ENCODE data around the gene HOXA5.

The HOXA5 gene

GRCh38 chr7:27169658-27170425 is 26.4 kb upstream of the HOXA5 start:
- peak overlapping the region; percentile 60 for H3K4me3 ChIP-seq (ENCODE audit: control insufficient read depth, low read depth, low read length)
- peak; percentile 51 for DNase-seq (ENCODE audit: low read depth)
- TF ChIP-seq, protein P1, sequence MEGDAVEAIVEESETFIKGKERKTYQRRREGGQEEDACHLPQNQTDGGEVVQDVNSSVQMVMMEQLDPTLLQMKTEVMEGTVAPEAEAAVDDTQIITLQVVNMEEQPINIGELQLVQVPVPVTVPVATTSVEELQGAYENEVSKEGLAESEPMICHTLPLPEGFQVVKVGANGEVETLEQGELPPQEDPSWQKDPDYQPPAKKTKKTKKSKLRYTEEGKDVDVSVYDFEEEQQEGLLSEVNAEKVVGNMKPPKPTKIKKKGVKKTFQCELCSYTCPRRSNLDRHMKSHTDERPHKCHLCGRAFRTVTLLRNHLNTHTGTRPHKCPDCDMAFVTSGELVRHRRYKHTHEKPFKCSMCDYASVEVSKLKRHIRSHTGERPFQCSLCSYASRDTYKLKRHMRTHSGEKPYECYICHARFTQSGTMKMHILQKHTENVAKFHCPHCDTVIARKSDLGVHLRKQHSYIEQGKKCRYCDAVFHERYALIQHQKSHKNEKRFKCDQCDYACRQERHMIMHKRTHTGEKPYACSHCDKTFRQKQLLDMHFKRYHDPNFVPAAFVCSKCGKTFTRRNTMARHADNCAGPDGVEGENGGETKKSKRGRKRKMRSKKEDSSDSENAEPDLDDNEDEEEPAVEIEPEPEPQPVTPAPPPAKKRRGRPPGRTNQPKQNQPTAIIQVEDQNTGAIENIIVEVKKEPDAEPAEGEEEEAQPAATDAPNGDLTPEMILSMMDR (conservative IDR thresholded peaks at IDR 0.05; ENCODE audit: control insufficient read depth, insufficient read depth, low read depth, low read length) = no peak

- H3K4me3 ChIP-seq (ENCODE audit: control insufficient read depth, low read depth, low read length) = peak overlapping the region; percentile 60
- TF ChIP-seq, protein P1 (conservative IDR thresholded peaks at IDR 0.05; ENCODE audit: control insufficient read depth, insufficient read depth, low read depth, low read length) = no peak
- peak; percentile 75 for DNase-seq (ENCODE audit: low read depth)
These were observed 24.9 kb upstream of the HOXA5 start for GRCh38 chr7:27168265-27168947.

GRCh38 chr7:27167916-27168264 is 24.4 kb upstream of the HOXA5 start:
- H3K4me3 ChIP-seq (ENCODE audit: control insufficient read depth, low read depth, low read length) = peak overlapping the region; percentile 60

DNA sequence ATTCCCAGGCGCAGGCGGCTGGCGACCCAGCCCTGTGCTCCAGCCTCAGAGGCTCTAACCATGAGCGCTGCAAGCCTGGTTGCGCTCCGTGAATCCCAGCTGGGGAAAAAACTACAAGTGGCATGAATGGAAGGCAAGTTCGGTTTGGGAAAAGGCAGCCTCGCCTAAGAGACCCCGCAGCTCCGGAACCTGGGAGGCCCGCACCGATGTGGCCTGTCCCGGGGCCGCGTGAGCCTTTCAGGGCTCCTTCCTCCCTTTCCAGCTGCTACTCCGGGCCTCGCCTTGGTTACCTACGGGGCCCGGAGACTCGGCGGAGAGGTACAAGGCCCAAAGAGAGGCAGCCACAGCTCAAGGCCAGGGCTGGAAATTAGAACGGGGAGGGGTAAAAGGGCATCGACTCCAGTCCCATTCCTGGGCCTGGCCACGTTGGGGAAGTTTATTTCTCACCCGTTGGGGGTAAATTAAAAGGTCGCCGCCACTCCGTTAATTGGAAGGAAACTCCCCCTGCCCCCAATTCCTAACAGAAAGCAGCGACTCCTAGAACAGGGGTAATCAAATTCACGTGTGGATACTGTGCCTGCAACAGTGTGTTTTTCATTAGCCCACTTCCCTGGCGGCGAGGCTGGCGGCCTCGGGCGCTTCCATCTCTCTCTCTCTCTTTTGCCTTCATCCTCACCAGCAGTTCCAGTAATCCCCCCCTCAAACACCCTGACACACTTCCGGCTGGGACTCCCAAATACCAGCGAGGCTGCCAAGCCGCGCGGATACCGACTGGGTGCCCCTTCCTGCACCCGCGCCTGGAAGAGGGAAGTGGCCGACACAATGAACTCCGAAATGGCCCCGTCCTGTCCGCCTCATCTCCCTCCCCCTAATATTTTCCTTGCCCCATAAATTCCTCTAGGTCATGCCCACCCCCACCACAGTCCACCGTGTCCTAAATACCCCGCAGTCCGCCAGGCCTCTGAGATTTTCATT is 23.3 kb upstream of the HOXA5 start:
- TF ChIP-seq, protein P1 (conservative IDR thresholded peaks at IDR 0.05; ENCODE audit: control insufficient read depth, insufficient read depth, low read depth, low read length) = no peak
- peak overlapping the region; percentile 77 for H3K4me3 ChIP-seq (ENCODE audit: control insufficient read depth, low read depth, low read length)
- peak; percentile 71 for DNase-seq (ENCODE audit: low read depth)

More at GRCh38 chr7:27167916-27168264, 24.4 kb upstream of the HOXA5 start:
- TF ChIP-seq, protein P1 (conservative IDR thresholded peaks at IDR 0.05; ENCODE audit: control insufficient read depth, insufficient read depth, low read depth, low read length) = no peak
- peak; percentile 83 for DNase-seq (ENCODE audit: low read depth)

- TF ChIP-seq, protein P1 (conservative IDR thresholded peaks at IDR 0.05; ENCODE audit: control insufficient read depth, insufficient read depth, low read depth, low read length) = no peak
- DNase-seq (ENCODE audit: low read depth) = peak; percentile 62
- H3K4me3 ChIP-seq (ENCODE audit: control insufficient read depth, low read depth, low read length) = peak overlapping the region; percentile 77
These were observed 22.6 kb upstream of the HOXA5 start for GRCh38 chr7:27165996-27166530.

All from fibroblast of mammary gland (primary cell).